Left ventricle myocardium inferior (tissue), 1 donor: ENCODE measurements around the gene MBLAC2. TPM values are rescaled to one million over a fixed set of nuclear protein-coding genes. Genes with fewer than 3 reads are reported as not detected.

ENCODE experiments used
- DNase-seq: peaks from one replicate; pipeline ENCODE4 v3.0.0-alpha.2; 2020
- H3K27ac ChIP-seq: fragments of 200-600 bp; replicated peaks from 2 replicates; pipeline ENCODE4 v1.8.0; 2021
- H3K27me3 ChIP-seq: fragments of 200-600 bp; 2 replicates; pipeline ENCODE4 v1.8.0; 2021; ENCODE audit warnings: low read depth
- H3K36me3 ChIP-seq: fragments of 200-600 bp; 2 replicates; pipeline ENCODE4 v1.8.0; 2021
- H3K4me1 ChIP-seq: fragments of 200-600 bp; 2 replicates; pipeline ENCODE4 v1.8.0; 2021
- H3K4me3 ChIP-seq: fragments of 200-600 bp; 2 replicates; pipeline ENCODE4 v1.8.0; 2021; ENCODE audit warnings: mild to moderate bottlenecking, moderate library complexity
- H3K9me3 ChIP-seq: fragments of 200-600 bp; replicated peaks from 2 replicates; pipeline ENCODE4 v1.8.0; 2021
- intact Hi-C: fragments of 100-400 bp; cut with micrococcal nuclease; formaldehyde crosslinking; loops from one replicate; pipeline ENCODE4 v1.11.0; 2022
- total RNA-seq: library from RNA; stranded (reverse); fragmentation: NEBNext Ultra II Directional; extraction: Animal tissue kit (Norgen Biotek cat#: 25700); gene quantifications from one replicate; pipeline ENCODE4 v1.2.1, GENCODE V29; 2021
- TF ChIP-seq, protein P1 (sequence below): fragments of 200-600 bp; IDR thresholded peaks from 2 replicates; pipeline ENCODE4 v1.8.0; 2021; ENCODE audit warnings: antibody characterized with exemption, mild to moderate bottlenecking, borderline replicate concordance
- donor health status: DM: no; HTN: yes; CAD: no; lungs with severe emphysema.

MBLAC2 gene
- total RNA-seq, 1 donor from 2014 or later: 3.6 TPM

DNA sequence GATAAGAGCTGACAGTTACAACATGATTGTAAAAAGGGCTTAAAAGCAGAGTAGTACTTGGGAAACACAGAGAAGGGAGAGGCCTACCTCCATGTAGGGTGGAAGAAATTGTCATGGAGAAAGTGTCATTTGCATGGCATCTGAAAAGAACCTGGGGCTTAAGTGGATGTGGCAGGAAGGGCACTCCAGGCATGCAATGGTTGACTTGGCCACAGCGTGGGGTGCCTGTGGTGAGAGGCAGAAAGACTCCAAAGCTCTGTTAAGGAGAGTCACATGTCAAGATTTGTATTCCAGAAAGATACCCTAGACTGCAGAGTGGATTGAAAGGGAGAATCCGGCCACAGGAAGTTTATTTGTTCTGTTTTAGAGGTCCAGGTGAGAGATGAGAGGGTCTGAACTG is 2.5 kb upstream of the MBLAC2 start:
- H3K27ac ChIP-seq: no peak overlapping the region
- H3K36me3 ChIP-seq: no peaks in the 10 kb centered on the region
- peak overlapping the region; percentile 29 for H3K4me3 ChIP-seq
- TF ChIP-seq, protein P1, sequence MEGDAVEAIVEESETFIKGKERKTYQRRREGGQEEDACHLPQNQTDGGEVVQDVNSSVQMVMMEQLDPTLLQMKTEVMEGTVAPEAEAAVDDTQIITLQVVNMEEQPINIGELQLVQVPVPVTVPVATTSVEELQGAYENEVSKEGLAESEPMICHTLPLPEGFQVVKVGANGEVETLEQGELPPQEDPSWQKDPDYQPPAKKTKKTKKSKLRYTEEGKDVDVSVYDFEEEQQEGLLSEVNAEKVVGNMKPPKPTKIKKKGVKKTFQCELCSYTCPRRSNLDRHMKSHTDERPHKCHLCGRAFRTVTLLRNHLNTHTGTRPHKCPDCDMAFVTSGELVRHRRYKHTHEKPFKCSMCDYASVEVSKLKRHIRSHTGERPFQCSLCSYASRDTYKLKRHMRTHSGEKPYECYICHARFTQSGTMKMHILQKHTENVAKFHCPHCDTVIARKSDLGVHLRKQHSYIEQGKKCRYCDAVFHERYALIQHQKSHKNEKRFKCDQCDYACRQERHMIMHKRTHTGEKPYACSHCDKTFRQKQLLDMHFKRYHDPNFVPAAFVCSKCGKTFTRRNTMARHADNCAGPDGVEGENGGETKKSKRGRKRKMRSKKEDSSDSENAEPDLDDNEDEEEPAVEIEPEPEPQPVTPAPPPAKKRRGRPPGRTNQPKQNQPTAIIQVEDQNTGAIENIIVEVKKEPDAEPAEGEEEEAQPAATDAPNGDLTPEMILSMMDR: no peak
- H3K4me1 ChIP-seq: peaks cover 34% of the 10 kb centered on the region
- H3K9me3 ChIP-seq: no peaks in the 10 kb centered on the region
- intact Hi-C loops: loop anchor here (10.0 kb wide), 1 partner anchor 48 kb away; the partner anchor contains the start of gene LYSMD3
- H3K27me3 ChIP-seq: no peaks in the 10 kb centered on the region
- no peak for DNase-seq

DNA sequence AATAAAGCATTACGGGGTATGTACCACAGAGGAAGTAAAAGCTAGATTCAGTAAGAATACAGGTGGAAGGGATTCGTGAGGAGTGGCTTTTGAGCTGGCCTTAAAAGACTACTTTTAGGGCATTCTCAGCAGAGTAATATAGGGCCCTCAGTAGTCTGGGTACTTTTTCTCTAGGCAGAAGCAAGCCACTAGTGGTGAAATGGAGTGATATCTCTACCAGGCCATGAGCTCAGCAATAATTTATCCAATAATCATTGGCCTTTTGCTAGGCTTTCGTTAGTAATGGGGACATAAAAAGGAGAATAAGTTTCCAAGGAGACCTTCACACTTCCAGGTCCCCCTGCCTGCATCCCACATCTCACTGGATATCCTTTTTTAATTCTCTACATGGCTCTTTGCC is 1.8 kb upstream of the MBLAC2 start:
- intact Hi-C loops: loop anchor here (10.0 kb wide), 1 partner anchor 48 kb away; the partner anchor contains the start of gene LYSMD3
- H3K36me3 ChIP-seq: no peaks in the 10 kb centered on the region
- H3K27me3 ChIP-seq: no peaks in the 10 kb centered on the region
- H3K4me1 ChIP-seq: peaks cover 35% of the 10 kb centered on the region
- no peak overlapping the region for H3K4me3 ChIP-seq
- H3K27ac ChIP-seq: no peak overlapping the region
- no peak for DNase-seq
- no peaks in the 10 kb centered on the region for H3K9me3 ChIP-seq
- TF ChIP-seq, protein P1: no peak

DNA sequence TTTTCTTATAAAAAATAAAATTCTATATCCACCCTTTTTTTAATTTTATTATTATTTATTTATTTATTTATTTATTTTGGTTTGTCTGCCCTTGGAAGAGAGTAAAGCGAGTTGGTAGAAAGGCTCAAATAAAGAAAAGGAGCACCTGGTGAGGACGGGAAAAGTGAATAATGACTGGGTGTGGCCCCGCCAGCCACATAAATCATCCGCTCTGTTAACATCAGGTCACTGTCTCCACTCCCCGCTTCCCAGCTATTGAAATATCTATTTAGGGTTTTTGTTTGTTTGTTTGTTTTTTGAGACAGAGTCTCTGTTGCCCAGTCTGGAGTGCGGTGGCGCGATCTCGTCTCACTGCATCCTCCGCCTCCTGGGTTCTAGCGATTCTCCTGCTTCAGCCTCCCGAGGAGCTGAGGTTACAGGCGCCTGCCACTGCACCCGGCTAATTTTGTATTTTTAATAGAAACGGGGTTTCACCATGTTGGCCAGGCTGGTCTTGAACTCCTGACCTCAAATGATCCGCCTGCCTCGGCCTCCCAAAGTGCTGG is 937 bp upstream of the MBLAC2 start:
- Histone ChIP-seq H3K27me3 (no peaks in the 10 kb centered on the region), H3K27ac (no peak overlapping the region), H3K9me3 (no peaks in the 10 kb centered on the region), H3K4me3 (peak overlapping the region; percentile 87), H3K4me1 (peaks cover 35% of the 10 kb centered on the region), H3K36me3 (no peaks in the 10 kb centered on the region)
- DNase-seq: no peak
- TF ChIP-seq, protein P1: no peak
- intact Hi-C loops: loop anchor here (10.0 kb wide), 1 partner anchor 49 kb away; the partner anchor contains the start of gene LYSMD3

DNA sequence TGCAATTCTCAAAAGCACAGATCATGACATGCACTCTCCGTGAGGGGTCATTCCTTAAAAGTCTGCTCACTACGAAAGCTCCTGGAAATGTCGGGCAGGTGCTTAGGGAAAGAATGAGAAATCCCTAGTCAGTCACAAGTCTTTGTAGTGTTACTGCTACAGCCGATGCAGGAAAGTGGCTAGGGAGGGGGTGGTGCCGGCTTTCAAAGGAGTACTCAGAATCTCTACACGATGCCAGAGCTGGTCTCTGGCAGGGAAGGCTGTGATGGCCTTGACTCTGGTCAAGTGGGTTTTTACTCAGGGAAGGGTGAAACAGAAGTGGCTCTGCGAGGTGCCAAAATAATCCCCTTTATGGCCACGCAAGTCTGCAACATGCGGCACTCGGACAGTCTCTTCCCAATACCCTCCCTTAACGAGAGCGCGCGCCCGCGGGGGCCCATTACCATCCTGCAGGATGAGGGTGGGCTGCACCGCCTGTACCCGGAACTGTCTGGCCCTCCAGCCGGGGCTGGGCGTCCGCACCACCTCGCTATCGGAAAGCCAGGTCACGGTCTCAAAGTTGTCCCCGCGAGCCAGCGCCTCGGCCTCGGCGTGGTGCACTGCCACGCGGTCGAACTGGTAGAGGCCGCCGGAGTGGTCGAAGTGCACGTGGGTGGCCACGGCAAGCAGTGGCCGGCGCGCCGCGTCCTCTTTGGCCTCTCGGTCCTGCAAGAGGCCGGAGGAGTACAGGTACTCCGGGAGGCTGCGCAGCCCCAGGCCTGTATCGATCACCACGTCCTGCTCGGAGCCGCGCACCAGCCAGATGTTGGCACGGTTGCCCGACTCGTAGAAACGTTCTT is 956 bp downstream of the MBLAC2 start:
- Histone ChIP-seq H3K9me3 (no peaks in the 10 kb centered on the region), H3K27ac (peak overlapping the region; percentile 92), H3K27me3 (no peaks in the 10 kb centered on the region), H3K4me1 (peaks cover 35% of the 10 kb centered on the region), H3K4me3 (peak overlapping the region; percentile 87), H3K36me3 (no peaks in the 10 kb centered on the region)
- TF ChIP-seq, protein P1: no peak
- intact Hi-C loops: loop anchor here (10.0 kb wide), 1 partner anchor 51 kb away; the partner anchor contains the start of gene LYSMD3
- no peak for DNase-seq

DNA sequence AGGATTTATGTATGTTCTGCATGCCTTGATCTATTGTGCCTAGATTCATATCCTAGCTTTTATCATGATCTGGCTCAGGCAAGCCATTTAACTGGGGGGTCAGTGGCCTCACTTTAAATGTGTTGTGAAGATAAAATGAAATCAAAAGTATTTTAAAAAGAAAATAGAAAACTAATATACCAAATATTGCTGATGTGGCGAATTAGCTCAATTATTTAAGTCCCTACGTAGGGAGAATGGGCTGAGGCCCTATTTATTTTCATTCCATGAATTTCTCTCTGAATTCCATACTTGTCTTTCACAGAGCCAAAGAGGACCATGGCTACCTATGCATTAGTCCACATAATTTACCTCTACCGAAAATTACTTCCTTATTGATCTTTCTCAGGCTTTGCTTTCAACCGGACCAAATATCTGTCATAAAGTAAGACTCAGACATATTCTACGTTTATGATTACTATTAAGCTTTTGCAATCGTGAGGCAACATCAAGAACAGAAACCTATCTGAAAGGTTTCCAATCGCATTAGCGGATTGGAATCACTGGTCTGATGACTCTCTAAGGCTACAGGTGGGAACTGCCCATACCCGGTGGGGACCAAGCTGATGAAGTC is 1.7 kb downstream of the MBLAC2 start:
- H3K27me3 ChIP-seq: no peaks in the 10 kb centered on the region
- peaks cover 35% of the 10 kb centered on the region for H3K4me1 ChIP-seq
- no peaks in the 10 kb centered on the region for H3K36me3 ChIP-seq
- no peak overlapping the region for H3K27ac ChIP-seq
- peak overlapping the region; percentile 87 for H3K4me3 ChIP-seq
- intact Hi-C loops: loop anchor here (10.0 kb wide), 1 partner anchor 52 kb away; the partner anchor contains the start of gene LYSMD3
- DNase-seq: no peak
- no peaks in the 10 kb centered on the region for H3K9me3 ChIP-seq
- TF ChIP-seq, protein P1: no peak
